Neural cell (in vitro differentiated cells): ENCODE data around the gene ACAA2. TPM values are rescaled to one million over a fixed set of nuclear protein-coding genes. Genes with fewer than 3 reads are reported as not detected.
"Not testable (repeated sequence)": the region's sequence is repeated elsewhere in the genome, so short reads cannot be mapped to it uniquely, and the experiment has no call there.

ENCODE experiments used
- H2AFZ ChIP-seq: fragments of 200-600, 300-800 bp; sonication (generic), shearing (Covaris generic); 2 replicates; pipeline ENCODE4 v1.6.0; 2014; ENCODE audit warnings: low read depth, mild to moderate bottlenecking, antibody characterized with exemption, low read length, moderate library complexity
- H3F3A ChIP-seq: fragments of 200-600 bp; shearing (Covaris generic); 2 replicates; pipeline ENCODE4 v1.6.1; 2016; ENCODE audit warnings: mild to moderate bottlenecking, moderate library complexity, mixed read lengths, antibody characterized with exemption, low read length; ENCODE audit not compliant: insufficient read depth, poor library complexity, severe bottlenecking
- H3K27ac ChIP-seq: fragments of 200-600, 300-800 bp; sonication (generic), shearing (Covaris generic); 2 replicates; pipeline ENCODE4 v1.5.1; 2014; ENCODE audit warnings: mild to moderate bottlenecking, low read length, moderate library complexity
- H3K27me3 ChIP-seq: fragments of 300-800, 200-600 bp; sonication (generic), shearing (Covaris generic); 2 replicates; pipeline ENCODE4 v1.6.0; 2014; ENCODE audit warnings: mild to moderate bottlenecking, low read depth, low read length, moderate library complexity; ENCODE audit not compliant: insufficient read depth
- H3K36me3 ChIP-seq: fragments of 300-800, 200-600 bp; sonication (generic), shearing (Covaris generic); 2 replicates; pipeline ENCODE4 v1.5.1; 2014; ENCODE audit warnings: mild to moderate bottlenecking, antibody characterized with exemption, low read length, moderate library complexity; ENCODE audit not compliant: insufficient read depth
- H3K4me2 ChIP-seq: fragments of 300-800, 200-600 bp; sonication (generic), shearing (Covaris generic); 2 replicates; pipeline ENCODE4 v1.6.0; 2014; ENCODE audit warnings: mild to moderate bottlenecking, low read length
- H3K4me3 ChIP-seq: fragments of 300-800, 200-600 bp; sonication (generic), shearing (Covaris generic); 2 replicates; pipeline ENCODE4 v1.5.1; 2014; ENCODE audit warnings: mild to moderate bottlenecking, low read length, moderate library complexity
- H3K79me2 ChIP-seq: fragments of 200-600 bp; shearing (Covaris generic); replicated peaks from 2 replicates; pipeline ENCODE4 v1.6.0; 2014; ENCODE audit warnings: mild to moderate bottlenecking, low read length, moderate library complexity; ENCODE audit not compliant: insufficient read depth
- H3K9ac ChIP-seq: fragments of 300-800, 200-600 bp; sonication (generic), shearing (Covaris generic); 2 replicates; pipeline ENCODE4 v1.6.1; 2016; ENCODE audit warnings: mild to moderate bottlenecking, low read length, mixed read lengths
- H3K9me2 ChIP-seq: fragments of 200-600 bp; shearing (Covaris generic); 2 replicates; pipeline ENCODE4 v1.6.1; 2016; ENCODE audit warnings: mild to moderate bottlenecking, low read length, mixed read lengths; ENCODE audit not compliant: insufficient read depth
- H3K9me3 ChIP-seq: fragments of 200-600, 300-800 bp; sonication (generic), shearing (Covaris generic); 2 replicates; pipeline ENCODE4 v1.6.1; 2016; ENCODE audit warnings: mild to moderate bottlenecking, mixed run types, low read length, moderate library complexity, mixed read lengths
- H4K20me1 ChIP-seq: fragments of 200-600 bp; shearing (Covaris generic); 2 replicates; pipeline ENCODE4 v1.6.1; 2016; ENCODE audit warnings: mild to moderate bottlenecking, mixed run types; ENCODE audit not compliant: insufficient read depth
- EP300 ChIP-seq: fragments of 450-650 bp; conservative IDR thresholded peaks from 2 replicates; pipeline ENCODE4 v1.6.1; 2014; ENCODE audit warnings: antibody characterized with exemption, mild to moderate bottlenecking, moderate library complexity; ENCODE audit not compliant: poor library complexity, severe bottlenecking
- EZH2 ChIP-seq: fragments of 200-600, 300-800 bp; shearing (Covaris generic), sonication (generic); IDR thresholded peaks from 2 replicates; pipeline ENCODE4 v1.6.1; 2014; ENCODE audit warnings: antibody characterized with exemption, low read length, borderline replicate concordance, mild to moderate bottlenecking; ENCODE audit not compliant: insufficient read depth, poor library complexity, severe bottlenecking
- MXI1 ChIP-seq: fragments of 450-650 bp; conservative IDR thresholded peaks from 2 replicates; pipeline ENCODE4 v1.6.1; 2014; ENCODE audit warnings: antibody characterized with exemption, mild to moderate bottlenecking; ENCODE audit not compliant: poor library complexity, severe bottlenecking
- POLR2AphosphoS5 ChIP-seq: IDR thresholded peaks from 2 replicates; pipeline ENCODE4 v1.6.1; 2012
- RAD21 ChIP-seq: fragments of 450-650 bp; conservative IDR thresholded peaks from 2 replicates; pipeline ENCODE4 v1.6.1; 2014; ENCODE audit warnings: antibody characterized with exemption, mild to moderate bottlenecking, moderate library complexity
- SMC3 ChIP-seq: fragments of 450-650 bp; conservative IDR thresholded peaks from 2 replicates; pipeline ENCODE4 v1.6.1; 2014; ENCODE audit warnings: antibody characterized with exemption, mild to moderate bottlenecking, moderate library complexity; ENCODE audit not compliant: poor library complexity
- TAF1 ChIP-seq: IDR thresholded peaks from 2 replicates; pipeline ENCODE4 v1.6.1; 2012; ENCODE audit warnings: low read depth
- polyA plus RNA-seq: library from polyadenylated mRNA; depleted of rRNA; stranded (reverse); fragments of >200 nt; gene quantifications from 2 replicates; pipeline ENCODE4 v1.2.3, GENCODE V29; 2014
- TF ChIP-seq, protein P1 (sequence below): fragments of 450-650 bp; IDR thresholded peaks from 2 replicates; pipeline ENCODE4 v1.5.1; 2014; ENCODE audit warnings: antibody characterized with exemption, mild to moderate bottlenecking, moderate library complexity; ENCODE audit not compliant: poor library complexity, severe bottlenecking
- TF ChIP-seq, protein P2 (sequence below): IDR thresholded peaks from 2 replicates; pipeline ENCODE4 v1.6.1; 2012; ENCODE audit warnings: borderline replicate concordance

Gene ACAA2
- polyA plus RNA-seq, 1 donor from 2014 or later: 6.3 TPM

DNA sequence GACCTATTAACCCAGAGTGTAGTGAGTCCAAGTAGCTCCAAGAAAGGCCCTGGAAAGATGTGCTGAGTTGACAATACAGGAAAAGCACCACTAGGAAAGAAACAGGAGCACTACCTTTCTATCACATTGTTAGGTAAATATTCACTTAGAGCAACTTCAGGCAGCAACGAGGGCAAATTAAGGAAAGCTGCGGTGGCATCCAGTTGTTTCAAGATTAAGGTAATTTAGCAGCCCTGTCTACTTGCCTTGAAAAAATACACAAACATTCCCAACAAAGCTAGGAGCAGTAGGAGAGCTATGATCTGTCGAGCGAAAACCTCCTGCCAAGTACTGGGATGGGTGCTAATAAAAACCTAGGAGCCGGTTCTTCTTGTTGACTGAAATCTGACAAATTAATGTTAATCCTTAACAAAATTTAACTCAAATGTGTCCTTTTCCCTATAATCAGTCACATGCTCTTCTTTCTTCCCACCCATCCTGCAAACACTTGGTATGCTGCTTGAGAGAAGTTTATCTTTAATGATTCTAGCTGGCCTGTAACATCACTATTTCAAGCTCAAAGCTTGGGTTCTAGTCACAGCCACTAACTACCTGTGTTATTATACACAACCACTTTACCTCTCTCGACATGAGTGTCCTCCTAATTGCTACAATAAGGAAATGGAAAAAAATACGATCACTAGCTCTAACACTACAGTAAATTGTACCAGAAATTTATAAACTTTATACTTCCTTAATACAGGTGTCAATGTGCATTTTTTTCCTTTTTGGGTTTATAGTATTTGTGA lies 2.0 kb downstream of the ACAA2 start:
- TF ChIP-seq EZH2: no peak
- no peaks in the 10 kb centered on the region for H3F3A ChIP-seq
- no peak overlapping the region for H3K4me2 ChIP-seq
- H3K79me2 ChIP-seq: peaks cover 6% of the 10 kb centered on the region
- no peaks in the 10 kb centered on the region for H3K27me3 ChIP-seq
- no peak overlapping the region for H3K27ac ChIP-seq
- no peaks in the 10 kb centered on the region for H4K20me1 ChIP-seq
- no peak overlapping the region for H3K9ac ChIP-seq
- no peaks in the 10 kb centered on the region for H3K36me3 ChIP-seq
- H3K4me3 ChIP-seq: no peak overlapping the region
- no peaks in the 10 kb centered on the region for H3K9me2 ChIP-seq
- no peak overlapping the region for H2AFZ ChIP-seq
- no peaks in the 10 kb centered on the region for H3K9me3 ChIP-seq

DNA sequence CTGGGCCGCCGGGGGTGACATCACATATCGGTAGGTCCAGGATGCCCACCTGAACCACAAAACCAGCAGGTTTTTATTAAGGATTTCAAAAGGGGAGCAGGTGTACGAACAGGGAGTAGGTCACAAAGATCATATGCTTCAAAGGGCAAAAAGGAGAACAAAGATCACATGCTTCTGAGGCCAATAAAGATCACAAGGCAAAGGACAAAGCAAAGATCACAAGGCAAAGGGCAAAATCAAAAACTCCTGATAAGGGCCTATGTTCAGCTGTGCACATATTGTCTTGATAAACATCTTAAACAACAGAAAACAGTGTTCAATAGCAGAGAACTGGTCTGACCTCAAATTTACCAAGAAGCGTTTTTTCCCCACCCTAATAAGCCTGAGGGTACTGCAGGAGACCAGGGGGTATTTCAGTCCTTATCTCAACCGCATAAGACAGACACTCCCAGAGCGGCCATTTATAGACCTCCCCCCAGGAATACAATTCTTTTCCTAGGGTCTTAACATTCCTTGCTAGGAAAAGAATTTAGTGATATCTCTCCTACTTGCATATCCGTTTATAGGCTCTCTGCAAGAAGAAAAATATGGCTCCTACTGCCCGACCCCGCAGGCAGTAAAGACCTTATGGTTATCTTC lies 4.7 kb downstream of the ACAA2 start:
- not testable (repeated sequence) for H3K79me2 ChIP-seq, H3K4me2 ChIP-seq, H3F3A ChIP-seq, H3K9me2 ChIP-seq, H3K36me3 ChIP-seq, H3K9ac ChIP-seq, H3K27ac ChIP-seq, H3K9me3 ChIP-seq, H2AFZ ChIP-seq, H4K20me1 ChIP-seq, H3K27me3 ChIP-seq, H3K4me3 ChIP-seq

DNA sequence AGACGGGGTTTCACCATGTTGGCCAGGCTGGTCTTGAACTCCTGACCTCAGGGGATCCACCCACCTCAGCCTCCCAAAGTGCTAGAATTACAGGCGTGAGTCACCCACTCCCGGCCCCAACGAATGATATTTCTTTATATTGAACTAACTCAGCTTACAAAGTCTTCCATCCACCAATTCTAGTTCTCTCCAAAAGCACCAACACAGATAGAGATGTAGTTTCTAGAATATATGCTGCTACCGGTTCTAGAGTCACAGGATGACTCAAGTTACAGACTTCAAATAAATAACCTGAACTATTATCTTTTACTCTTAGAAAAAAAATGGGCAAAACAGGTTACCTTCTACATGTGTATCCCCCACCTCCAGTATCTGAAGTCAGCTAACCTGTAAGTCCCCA lies 9.2 kb downstream of the ACAA2 start:
- TF ChIP-seq, protein P1, sequence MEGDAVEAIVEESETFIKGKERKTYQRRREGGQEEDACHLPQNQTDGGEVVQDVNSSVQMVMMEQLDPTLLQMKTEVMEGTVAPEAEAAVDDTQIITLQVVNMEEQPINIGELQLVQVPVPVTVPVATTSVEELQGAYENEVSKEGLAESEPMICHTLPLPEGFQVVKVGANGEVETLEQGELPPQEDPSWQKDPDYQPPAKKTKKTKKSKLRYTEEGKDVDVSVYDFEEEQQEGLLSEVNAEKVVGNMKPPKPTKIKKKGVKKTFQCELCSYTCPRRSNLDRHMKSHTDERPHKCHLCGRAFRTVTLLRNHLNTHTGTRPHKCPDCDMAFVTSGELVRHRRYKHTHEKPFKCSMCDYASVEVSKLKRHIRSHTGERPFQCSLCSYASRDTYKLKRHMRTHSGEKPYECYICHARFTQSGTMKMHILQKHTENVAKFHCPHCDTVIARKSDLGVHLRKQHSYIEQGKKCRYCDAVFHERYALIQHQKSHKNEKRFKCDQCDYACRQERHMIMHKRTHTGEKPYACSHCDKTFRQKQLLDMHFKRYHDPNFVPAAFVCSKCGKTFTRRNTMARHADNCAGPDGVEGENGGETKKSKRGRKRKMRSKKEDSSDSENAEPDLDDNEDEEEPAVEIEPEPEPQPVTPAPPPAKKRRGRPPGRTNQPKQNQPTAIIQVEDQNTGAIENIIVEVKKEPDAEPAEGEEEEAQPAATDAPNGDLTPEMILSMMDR: no peak
- TF ChIP-seq TAF1 (no peak), SMC3 (no peak), MXI1 (no peak), POLR2AphosphoS5 (no peak), EZH2 (no peak), EP300 (no peak), RAD21 (no peak)
- TF ChIP-seq, protein P2, sequence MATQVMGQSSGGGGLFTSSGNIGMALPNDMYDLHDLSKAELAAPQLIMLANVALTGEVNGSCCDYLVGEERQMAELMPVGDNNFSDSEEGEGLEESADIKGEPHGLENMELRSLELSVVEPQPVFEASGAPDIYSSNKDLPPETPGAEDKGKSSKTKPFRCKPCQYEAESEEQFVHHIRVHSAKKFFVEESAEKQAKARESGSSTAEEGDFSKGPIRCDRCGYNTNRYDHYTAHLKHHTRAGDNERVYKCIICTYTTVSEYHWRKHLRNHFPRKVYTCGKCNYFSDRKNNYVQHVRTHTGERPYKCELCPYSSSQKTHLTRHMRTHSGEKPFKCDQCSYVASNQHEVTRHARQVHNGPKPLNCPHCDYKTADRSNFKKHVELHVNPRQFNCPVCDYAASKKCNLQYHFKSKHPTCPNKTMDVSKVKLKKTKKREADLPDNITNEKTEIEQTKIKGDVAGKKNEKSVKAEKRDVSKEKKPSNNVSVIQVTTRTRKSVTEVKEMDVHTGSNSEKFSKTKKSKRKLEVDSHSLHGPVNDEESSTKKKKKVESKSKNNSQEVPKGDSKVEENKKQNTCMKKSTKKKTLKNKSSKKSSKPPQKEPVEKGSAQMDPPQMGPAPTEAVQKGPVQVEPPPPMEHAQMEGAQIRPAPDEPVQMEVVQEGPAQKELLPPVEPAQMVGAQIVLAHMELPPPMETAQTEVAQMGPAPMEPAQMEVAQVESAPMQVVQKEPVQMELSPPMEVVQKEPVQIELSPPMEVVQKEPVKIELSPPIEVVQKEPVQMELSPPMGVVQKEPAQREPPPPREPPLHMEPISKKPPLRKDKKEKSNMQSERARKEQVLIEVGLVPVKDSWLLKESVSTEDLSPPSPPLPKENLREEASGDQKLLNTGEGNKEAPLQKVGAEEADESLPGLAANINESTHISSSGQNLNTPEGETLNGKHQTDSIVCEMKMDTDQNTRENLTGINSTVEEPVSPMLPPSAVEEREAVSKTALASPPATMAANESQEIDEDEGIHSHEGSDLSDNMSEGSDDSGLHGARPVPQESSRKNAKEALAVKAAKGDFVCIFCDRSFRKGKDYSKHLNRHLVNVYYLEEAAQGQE: no peak
- H2AFZ ChIP-seq: no peak overlapping the region

More for the DNA sequence above, 9.2 kb downstream of the ACAA2 start:
- no peak overlapping the region for H3K4me2 ChIP-seq
- H3K9ac ChIP-seq: no peak overlapping the region
- no peaks in the 10 kb centered on the region for H4K20me1 ChIP-seq
- no peaks in the 10 kb centered on the region for H3K27me3 ChIP-seq
- H3K4me3 ChIP-seq: no peak overlapping the region
- H3K9me2 ChIP-seq: no peaks in the 10 kb centered on the region
- no peaks in the 10 kb centered on the region for H3F3A ChIP-seq
- H3K36me3 ChIP-seq: no peaks in the 10 kb centered on the region
- H3K27ac ChIP-seq: no peak overlapping the region
- no peaks in the 10 kb centered on the region for H3K9me3 ChIP-seq
- no peaks in the 10 kb centered on the region for H3K79me2 ChIP-seq
